Vagina (tissue), 2 donors: ENCODE results near the gene SLC16A5. TPM values are rescaled to one million over a fixed set of nuclear protein-coding genes. Genes with fewer than 3 reads are reported as not detected.

Experiments
- DNase-seq, 2 donors: peaks; one replicate each; pipeline ENCODE4 v3.0.0-alpha.2; 2017; ENCODE audit errors: extremely low spot score in 2 of 2
- H3K27ac ChIP-seq: fragments of 200-600 bp; sonication (generic); one replicate; pipeline ENCODE4 v1.5.1; 2019
- H3K27me3 ChIP-seq: fragments of 200-600 bp; sonication (generic); one replicate; pipeline ENCODE4 v1.5.1; 2019
- H3K36me3 ChIP-seq, 2 donors: fragments of 200-600 bp; sonication (generic); one replicate each; pipeline ENCODE4 v1.5.1; 2017 to 2019
- H3K4me1 ChIP-seq: fragments of 200-600 bp; sonication (generic); one replicate; pipeline ENCODE4 v1.5.1; 2019
- H3K4me3 ChIP-seq, 2 donors: fragments of 200-600 bp; sonication (generic); 1 replicate in 1 of 2; 2 replicates in 1 of 2; pipeline ENCODE4 v1.5.1; 2016 to 2019
- H3K9me3 ChIP-seq: fragments of 200-600 bp; sonication (generic); one replicate; pipeline ENCODE4 v1.5.1; 2019
- POLR2A ChIP-seq, 2 donors: fragments of 450-650 bp; IDR thresholded peaks; one replicate each; pipeline ENCODE4 v1.6.1; 2017; ENCODE audit warnings: antibody characterized with exemption in 2 of 2, mild to moderate bottlenecking in 2 of 2, moderate library complexity in 2 of 2
- POLR2AphosphoS5 ChIP-seq, 2 donors: sonication (generic); formaldehyde crosslinking; IDR thresholded peaks; one replicate each; pipeline ENCODE4 v1.9.0; 2017; ENCODE audit warnings: antibody characterized with exemption in 2 of 2, mild to moderate bottlenecking in 2 of 2, low read depth in 1 of 2; ENCODE audit not compliant: insufficient read depth in 1 of 2
- intact Hi-C: fragments of 100-400 bp; cut with DNase I; formaldehyde crosslinking; loops from one replicate; pipeline ENCODE4 v1.15.1; 2023
- total RNA-seq: library from RNA; depleted of rRNA; stranded (reverse); fragments of >200 nt; gene quantifications from one replicate; pipeline ENCODE4 v1.2.3, GENCODE V29; 2016
- TF ChIP-seq, protein P1 (sequence below), 3 experiments: fragments of 450-650 bp in 2 of 3; fragments of 200-600 bp in 1 of 3; sonication (generic) in 1 of 3; IDR thresholded peaks; one replicate each; pipeline ENCODE4 v1.5.1; 2017 to 2019; ENCODE audit warnings: antibody characterized with exemption in 3 of 3, mild to moderate bottlenecking in 2 of 3, moderate library complexity in 2 of 3

Gene SLC16A5
- total RNA-seq, 1 donor from 2014 or later, result 26.8 TPM

DNA sequence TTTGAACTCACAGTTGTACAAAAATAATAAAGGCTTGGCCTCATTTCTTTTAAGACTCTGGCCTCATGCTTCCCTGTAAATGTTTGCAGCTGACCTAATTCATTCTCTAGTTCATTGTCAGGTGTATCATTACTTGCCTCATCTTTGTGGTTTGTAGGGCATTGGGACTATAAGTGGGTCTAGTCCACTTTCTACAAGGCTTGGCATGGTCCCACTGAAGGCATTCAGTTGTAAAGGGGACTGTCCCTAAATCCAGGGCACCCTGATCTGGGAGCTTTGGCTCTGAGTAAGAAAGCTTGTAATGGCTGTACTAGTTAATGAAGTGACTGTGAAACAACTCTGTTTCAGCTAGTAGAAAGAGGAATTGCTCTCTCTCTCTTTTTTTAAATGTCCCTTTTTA is 38.0 kb upstream of the SLC16A5 start:
- no peaks in the 10 kb centered on the region for H3K27me3 ChIP-seq
- peaks cover 31% of the 10 kb centered on the region for H3K4me1 ChIP-seq
- H3K4me3 ChIP-seq, result no peak overlapping the region
- no peak overlapping the region for H3K27ac ChIP-seq
- intact Hi-C loops, result no loop called here
- DNase-seq, result no peak
- no peak for TF ChIP-seq POLR2A (IDR thresholded peaks at IDR 0.05)
- TF ChIP-seq, protein P1, sequence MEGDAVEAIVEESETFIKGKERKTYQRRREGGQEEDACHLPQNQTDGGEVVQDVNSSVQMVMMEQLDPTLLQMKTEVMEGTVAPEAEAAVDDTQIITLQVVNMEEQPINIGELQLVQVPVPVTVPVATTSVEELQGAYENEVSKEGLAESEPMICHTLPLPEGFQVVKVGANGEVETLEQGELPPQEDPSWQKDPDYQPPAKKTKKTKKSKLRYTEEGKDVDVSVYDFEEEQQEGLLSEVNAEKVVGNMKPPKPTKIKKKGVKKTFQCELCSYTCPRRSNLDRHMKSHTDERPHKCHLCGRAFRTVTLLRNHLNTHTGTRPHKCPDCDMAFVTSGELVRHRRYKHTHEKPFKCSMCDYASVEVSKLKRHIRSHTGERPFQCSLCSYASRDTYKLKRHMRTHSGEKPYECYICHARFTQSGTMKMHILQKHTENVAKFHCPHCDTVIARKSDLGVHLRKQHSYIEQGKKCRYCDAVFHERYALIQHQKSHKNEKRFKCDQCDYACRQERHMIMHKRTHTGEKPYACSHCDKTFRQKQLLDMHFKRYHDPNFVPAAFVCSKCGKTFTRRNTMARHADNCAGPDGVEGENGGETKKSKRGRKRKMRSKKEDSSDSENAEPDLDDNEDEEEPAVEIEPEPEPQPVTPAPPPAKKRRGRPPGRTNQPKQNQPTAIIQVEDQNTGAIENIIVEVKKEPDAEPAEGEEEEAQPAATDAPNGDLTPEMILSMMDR (IDR thresholded peaks at IDR 0.05), result no peak
- peaks cover 0 to 43% of the 10 kb centered on the region in 2 donors for H3K36me3 ChIP-seq
- H3K9me3 ChIP-seq, result no peaks in the 10 kb centered on the region

DNA sequence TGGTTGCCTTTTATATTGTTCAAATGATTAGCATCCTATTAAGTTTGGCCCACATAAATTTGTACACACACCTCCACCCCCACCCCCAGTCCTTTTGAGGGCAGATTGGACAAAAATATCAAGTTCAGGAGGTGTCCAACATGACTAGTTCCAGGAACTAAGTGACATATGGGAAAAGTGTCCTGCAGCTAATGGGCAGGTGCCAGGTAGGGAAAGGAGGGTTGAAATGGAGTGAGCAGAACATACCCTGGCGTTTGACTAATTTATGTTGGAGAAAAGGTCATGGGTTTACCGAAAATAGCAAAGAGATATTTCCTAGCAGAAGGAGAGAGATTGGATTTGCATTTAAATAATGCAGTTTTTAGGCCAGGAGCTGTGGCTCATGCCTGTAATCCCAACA is 35.8 kb upstream of the SLC16A5 start:
- no peak for DNase-seq
- H3K9me3 ChIP-seq, result no peaks in the 10 kb centered on the region
- no peak overlapping the region for H3K4me3 ChIP-seq
- H3K36me3 ChIP-seq, result peaks cover 0 to 54% of the 10 kb centered on the region in 2 donors
- H3K27ac ChIP-seq, result no peak overlapping the region
- H3K4me1 ChIP-seq, result peaks cover 20% of the 10 kb centered on the region
- no peaks in the 10 kb centered on the region for H3K27me3 ChIP-seq
- intact Hi-C loops, result no loop called here
- TF ChIP-seq POLR2A (IDR thresholded peaks at IDR 0.05) (no peak), POLR2AphosphoS5 (IDR thresholded peaks at IDR 0.05; ENCODE audit: insufficient read depth in 1 of 2, low read depth in 1 of 2) (no peak)
- TF ChIP-seq, protein P1 (IDR thresholded peaks at IDR 0.05), result no peak

DNA sequence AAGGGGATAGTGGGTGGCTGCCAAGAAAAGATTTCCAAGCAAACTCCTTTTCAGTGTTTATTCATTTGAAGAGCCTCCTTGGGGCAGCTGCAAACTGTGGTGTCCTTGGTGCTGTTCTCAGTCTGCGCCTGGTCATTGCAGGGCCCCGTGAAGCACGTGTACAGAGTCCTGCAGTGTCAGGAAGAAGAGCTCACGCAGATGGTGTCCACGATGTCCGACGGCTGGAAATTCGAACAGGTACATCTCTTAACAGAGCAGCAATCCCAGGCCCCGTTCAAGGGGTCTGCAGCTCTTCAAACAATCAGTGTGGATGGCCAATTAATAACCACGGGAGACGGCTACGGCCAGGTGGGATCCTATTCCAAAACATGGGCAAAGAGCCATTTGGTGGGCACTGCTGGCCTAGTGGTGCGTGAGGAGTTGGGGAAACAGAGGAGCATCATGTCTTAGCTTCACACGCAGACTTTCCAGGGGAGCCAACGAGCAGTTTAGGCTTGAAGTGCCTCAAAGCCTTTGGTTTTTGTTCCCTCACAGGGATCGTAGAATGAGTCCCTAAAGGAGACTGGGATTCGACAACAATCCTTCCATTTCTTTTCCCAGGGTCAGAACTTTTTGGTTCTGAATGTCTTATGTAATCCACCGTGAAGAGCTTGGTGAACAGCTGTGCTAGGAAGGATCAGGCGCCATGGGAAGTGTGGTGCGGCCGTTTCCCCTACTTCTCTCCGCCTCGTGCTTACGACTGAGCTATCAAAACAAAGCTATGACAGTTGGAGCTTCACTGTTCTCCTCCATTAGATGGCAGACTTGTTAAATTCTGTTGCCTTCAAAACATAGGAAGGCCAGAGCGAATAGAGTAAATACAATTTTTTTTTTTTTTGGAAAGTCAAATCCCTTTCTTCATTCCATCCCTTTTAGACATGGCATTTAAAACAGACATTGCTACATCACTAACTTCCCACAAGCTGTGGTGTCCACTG is 28.1 kb upstream of the SLC16A5 start:
- H3K36me3 ChIP-seq, result peaks cover 0 to 55% of the 10 kb centered on the region in 2 donors
- no peak for DNase-seq
- TF ChIP-seq POLR2AphosphoS5 (IDR thresholded peaks at IDR 0.05; ENCODE audit: insufficient read depth in 1 of 2, low read depth in 1 of 2) (no peak), POLR2A (IDR thresholded peaks at IDR 0.05) (no peak)
- TF ChIP-seq, protein P1 (IDR thresholded peaks at IDR 0.05), result peak in 2 of 3 experiments; percentile 21 to 41
- no peaks in the 10 kb centered on the region for H3K27me3 ChIP-seq
- H3K4me3 ChIP-seq, result no peak overlapping the region
- no peaks in the 10 kb centered on the region for H3K9me3 ChIP-seq
- peak overlapping the region; percentile 9 for H3K27ac ChIP-seq
- intact Hi-C loops, result no loop called here
- H3K4me1 ChIP-seq, result peaks cover 4% of the 10 kb centered on the region

DNA sequence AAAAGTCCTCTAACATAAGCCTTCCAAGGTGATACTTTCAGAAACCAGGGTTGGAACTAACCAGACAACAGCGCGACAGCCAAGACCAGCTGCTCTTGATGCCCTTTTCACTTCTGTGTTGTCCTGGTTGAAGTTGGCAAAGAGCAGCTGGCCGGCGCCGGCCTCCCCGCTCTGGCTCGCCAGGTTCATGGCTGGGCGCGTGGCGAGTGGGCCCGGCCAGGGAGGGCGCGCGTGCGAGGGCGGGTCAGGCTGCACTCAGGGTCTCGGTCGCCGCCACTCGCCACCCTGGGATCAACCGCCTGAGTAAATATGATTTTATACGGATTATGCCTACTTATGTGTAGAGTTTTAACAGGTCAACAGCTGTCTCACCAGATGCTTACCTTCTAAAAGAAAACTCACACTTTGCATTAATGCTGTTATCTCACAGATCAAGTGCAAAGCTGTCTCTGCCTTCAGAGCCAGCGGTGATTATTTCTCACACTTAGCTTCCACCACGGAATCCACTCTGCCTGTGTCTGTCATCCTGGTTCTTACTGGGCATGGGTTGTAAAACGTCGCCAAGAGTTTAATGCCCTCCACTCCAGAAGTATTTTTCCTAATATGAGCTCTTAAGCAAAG is 27.2 kb upstream of the SLC16A5 start:
- no peak overlapping the region for H3K4me3 ChIP-seq
- TF ChIP-seq, protein P1 (IDR thresholded peaks at IDR 0.05), result no peak
- TF ChIP-seq POLR2A (IDR thresholded peaks at IDR 0.05), result no peak
- TF ChIP-seq POLR2AphosphoS5 (IDR thresholded peaks at IDR 0.05; ENCODE audit: insufficient read depth in 1 of 2, low read depth in 1 of 2), result no peak
- peak overlapping the region; percentile 9 for H3K27ac ChIP-seq
- no peak for DNase-seq
- intact Hi-C loops, result no loop called here
- peaks cover 4% of the 10 kb centered on the region for H3K4me1 ChIP-seq
- no peaks in the 10 kb centered on the region for H3K27me3 ChIP-seq
- H3K9me3 ChIP-seq, result no peaks in the 10 kb centered on the region
- H3K36me3 ChIP-seq, result peaks cover 0 to 54% of the 10 kb centered on the region in 2 donors
